IPS-NIHi7 (cell line): ENCODE measurements around the gene SRXN1.
"Not testable (repeated sequence)": the region's sequence is repeated elsewhere in the genome, so short reads cannot be mapped to it uniquely, and the experiment has no call there.

Source experiments
- DNase-seq: peaks from one replicate; pipeline ENCODE4 v3.0.0; 2012; ENCODE audit warnings: mixed read lengths; ENCODE audit errors: extremely low spot score

The SRXN1 gene

GRCh38 chr20:653110-653589 lies at the start of gene SRXN1:
TSS of gene SRXN1 (minus strand) at chr20:653200. CDS start at chr20:653185, 15 bp downstream.
- DNase-seq = peak; percentile 93

- DNase-seq = no peak
These were observed 48.6 kb upstream of the SRXN1 start for GRCh38 chr20:701401-702129.

GRCh38 chr20:699811-700338 lies 46.9 kb upstream of the SRXN1 start:
- peak; percentile 54 for DNase-seq

- no peak for DNase-seq
These were observed 46.3 kb upstream of the SRXN1 start for GRCh38 chr20:699342-699741.

GRCh38 chr20:698276-698675 lies 45.3 kb upstream of the SRXN1 start:
- DNase-seq = no peak

- no peak for DNase-seq
These were observed 44.8 kb upstream of the SRXN1 start for GRCh38 chr20:697826-698225.

GRCh38 chr20:695165-695866 lies 42.3 kb upstream of the SRXN1 start:
- DNase-seq = no peak

- DNase-seq = no peak
These were observed 41.5 kb upstream of the SRXN1 start for GRCh38 chr20:694496-694895.

- DNase-seq = not testable (repeated sequence)
These were observed 40.8 kb upstream of the SRXN1 start for GRCh38 chr20:693786-694185.

- no peak for DNase-seq
These were observed 39.0 kb upstream of the SRXN1 start for GRCh38 chr20:692044-692443.

- DNase-seq = no peak
These were observed 36.9 kb upstream of the SRXN1 start for GRCh38 chr20:689947-690346.

GRCh38 chr20:689348-689747 lies 36.3 kb upstream of the SRXN1 start:
- DNase-seq = no peak

- peak; percentile 71 for DNase-seq
These were observed 35.8 kb upstream of the SRXN1 start for GRCh38 chr20:688809-689212.

GRCh38 chr20:687468-688203 lies 34.6 kb upstream of the SRXN1 start:
- DNase-seq = no peak

GRCh38 chr20:684676-685319 lies 31.8 kb upstream of the SRXN1 start:
- DNase-seq = no peak

GRCh38 chr20:682123-682522 lies 29.1 kb upstream of the SRXN1 start:
- no peak for DNase-seq

GRCh38 chr20:680638-681187 lies 27.7 kb upstream of the SRXN1 start:
- DNase-seq = no peak

- no peak for DNase-seq
These were observed 25.0 kb upstream of the SRXN1 start for GRCh38 chr20:677957-678356.

GRCh38 chr20:676967-677366 lies 24.0 kb upstream of the SRXN1 start:
- DNase-seq = no peak

GRCh38 chr20:676315-676937 lies 23.4 kb upstream of the SRXN1 start:
- DNase-seq = no peak
